HG03097 (cell line): ENCODE results near the gene OR4P4.

Experiments
- ATAC-seq: cut with Tn5 transposase; IDR thresholded peaks from one replicate; pipeline ENCODE4 v1.9.1; 2021; ENCODE audit not compliant: unreplicated experiment, low FRiP score

The OR4P4 gene

DNA sequence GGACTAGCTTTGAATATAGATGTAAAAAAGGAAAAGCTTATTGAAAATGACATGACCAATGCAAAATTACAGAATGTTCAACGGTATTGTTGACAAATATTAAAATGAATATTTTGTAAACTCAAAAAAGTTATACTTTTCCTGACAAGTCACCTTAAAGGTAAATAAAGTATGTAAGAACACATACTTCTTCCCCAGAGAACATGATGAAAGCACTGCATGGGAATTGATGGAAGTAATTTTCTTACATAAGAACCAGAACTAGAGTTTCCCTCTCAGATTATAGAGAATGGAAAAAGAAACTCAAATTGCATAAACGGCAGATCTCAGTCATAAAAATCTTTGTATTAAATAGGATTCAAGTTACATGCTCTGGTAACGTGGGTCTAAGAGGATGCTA lies at the start of gene OR4P4:
OR4P4 (plus strand) TSS at position 301 of the 400 bp plus-strand sequence.
- no peak for ATAC-seq

DNA sequence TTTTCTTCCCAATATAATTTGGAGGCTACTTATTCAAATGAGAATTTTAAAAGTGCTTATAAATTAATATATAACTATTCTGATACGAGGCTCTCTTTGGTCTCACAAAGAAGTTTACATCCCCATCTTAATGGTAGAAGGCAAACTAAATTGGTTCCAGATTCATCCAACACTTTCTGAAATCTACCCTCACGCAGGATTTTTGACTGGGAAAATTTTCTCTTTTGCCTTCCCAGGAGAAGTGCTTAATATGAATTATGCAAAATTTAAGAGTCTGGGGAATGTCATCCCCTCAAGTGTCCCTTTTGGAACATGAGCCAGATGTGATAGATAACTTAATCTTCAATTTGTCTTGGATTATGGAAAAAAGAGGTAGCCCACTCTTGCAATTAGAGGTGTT lies 27.4 kb upstream of the OR4P4 start, which contains the start of gene OR4C11:
OR4C11 (minus strand) TSS at position 101 of the 400 bp plus-strand sequence. CDS start 3,272 bp downstream, outside the sequence.
- ATAC-seq = no peak

DNA sequence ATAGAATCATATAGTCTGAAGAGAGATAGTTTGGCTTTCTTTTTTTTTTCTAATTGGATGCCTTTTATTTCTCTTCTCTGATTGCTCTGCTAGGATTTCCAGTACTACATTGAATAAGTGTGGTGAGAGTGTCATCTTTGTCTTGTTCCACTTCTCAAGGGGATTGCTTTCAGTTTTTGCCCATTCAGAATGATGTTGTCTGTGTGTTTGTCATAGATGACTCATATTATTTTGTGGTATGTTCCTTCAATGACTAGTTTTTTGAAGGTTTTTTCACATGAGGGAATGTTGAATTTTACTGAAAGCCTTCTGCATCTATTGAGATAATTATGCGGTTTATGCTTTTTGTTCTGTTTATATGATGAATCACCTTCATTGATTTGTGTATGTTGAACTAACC lies 10.4 kb upstream of the OR4P4 start:
- ATAC-seq = no peak

DNA sequence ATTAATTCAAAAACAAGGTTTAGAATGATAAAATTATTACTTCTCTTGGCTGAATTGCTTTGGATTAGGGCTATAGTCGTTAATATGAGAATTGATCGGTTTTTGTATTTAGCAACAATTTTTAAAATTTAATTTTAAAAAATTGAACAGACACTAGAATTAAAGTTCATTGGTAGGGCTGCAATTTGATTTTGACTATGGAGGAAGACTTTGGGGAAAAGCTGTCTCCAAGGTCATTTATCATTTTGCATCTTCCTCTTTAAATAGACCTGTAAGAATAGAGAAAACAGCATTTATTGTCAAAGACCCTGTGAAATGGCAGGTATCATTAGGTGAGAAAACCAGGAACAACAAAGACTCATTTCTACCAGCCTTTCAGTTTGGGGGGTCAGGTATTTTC lies 13.1 kb downstream of the OR4P4 start, which contains the start of gene OR4S2:
OR4S2 (plus strand) TSS at position 301 of the 400 bp plus-strand sequence. CDS start 2,577 bp downstream, outside the sequence.
- no peak for ATAC-seq

DNA sequence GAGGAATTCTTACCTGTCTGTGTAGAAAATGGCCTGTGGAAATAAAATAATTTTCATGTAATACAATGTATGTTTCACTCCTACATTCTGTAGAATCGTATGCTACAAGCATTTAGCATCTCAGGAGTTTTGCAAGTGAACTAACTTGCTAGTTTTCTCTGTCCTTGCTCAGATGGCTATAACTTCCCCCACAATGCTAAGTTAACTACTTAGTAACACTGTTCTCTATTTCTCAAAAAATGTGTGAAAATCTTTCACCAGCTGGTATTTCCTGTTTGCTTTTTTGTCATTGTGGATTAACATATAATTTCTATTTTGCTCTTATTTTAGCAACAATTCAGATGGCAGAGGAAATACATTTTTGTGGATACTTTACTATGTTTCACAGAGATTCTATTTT lies 17.6 kb downstream of the OR4P4 start:
- no peak for ATAC-seq

DNA sequence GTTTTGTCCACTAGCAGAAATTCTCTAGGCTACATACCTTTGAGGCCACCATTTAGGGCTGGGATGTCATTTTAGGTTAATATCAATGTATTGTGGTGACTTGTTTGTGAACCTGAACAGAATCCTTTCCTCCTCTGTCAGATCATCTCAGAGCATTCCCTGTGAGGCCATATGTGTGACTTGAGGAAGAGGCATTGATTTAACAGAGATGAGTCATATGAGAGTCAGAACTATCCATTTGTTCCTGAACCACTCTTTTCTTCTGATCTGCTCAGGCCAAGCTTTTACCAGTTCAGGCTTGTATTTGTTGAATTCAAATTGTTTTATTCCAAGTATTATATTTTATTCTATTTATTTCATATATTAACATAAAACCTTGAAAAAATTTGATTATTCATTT lies 20.2 kb downstream of the OR4P4 start:
- ATAC-seq = no peak

DNA sequence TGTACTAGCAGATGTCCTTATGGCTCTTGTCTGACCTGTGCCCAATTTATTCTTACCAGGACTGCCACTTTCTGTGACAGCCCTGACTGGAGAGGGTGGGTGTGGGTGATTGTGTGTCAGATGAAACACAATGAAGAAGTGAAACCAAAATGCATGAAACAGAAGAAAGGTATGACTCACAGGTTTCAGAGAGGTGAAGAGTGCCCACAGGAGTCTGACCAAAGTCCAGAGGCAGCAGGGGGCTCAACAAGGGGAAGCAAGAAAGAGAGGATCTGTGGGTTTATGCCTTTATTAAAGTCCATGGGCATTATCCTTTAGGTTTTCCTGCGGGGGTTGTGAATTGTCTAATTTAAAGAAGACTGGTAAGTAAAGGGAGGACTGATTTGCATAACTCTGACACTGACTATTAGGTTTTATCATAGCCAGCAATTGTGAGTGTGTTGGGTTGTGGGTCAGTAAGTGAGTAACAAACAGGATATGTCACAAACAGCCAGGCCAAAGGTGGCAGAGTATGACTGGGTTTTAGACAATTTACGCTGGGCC lies 23.2 kb downstream of the OR4P4 start:
- peak; percentile 98 for ATAC-seq

DNA sequence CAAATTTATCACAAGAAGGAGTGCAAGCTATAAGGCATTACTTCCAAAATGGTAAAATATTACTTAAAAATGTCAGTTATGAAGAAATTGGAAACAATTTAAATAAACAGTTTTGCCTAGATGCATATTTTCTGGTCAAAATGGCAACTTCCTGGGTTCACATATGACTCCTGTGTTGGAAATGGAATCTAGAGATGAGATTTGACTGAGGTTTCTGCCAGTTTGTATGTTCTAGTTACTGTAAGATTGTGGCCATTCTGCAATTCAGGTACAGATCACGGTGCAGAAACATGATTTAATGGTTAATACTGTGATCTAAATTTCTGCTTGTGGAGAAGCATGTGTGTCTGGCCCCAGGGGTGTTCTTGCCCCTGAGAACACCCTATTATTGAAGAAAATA lies 23.7 kb downstream of the OR4P4 start:
- peak; percentile 37 for ATAC-seq

DNA sequence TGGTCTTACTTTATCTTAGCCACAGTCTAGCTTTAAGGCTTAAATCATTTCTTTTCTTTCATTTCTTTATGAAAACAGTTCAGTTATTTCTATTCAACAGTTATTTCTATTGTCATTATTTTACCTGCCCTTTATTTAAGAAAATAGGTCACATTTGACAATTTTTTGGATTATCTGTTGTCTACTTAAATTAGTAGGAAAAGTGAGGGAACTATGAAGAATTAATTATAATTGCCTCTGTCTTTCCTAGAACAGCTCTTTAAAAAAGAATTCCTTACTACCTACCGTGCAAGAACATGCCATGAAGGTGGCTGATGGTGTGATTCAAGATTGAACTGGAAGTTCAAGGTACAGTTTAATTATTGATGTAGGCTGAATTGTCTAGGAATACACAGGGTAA lies 27.0 kb downstream of the OR4P4 start, which contains the start of gene OR4C6:
OR4C6 (plus strand) TSS at position 301 of the 400 bp plus-strand sequence. CDS start 2,966 bp downstream, outside the sequence.
- no peak for ATAC-seq

DNA sequence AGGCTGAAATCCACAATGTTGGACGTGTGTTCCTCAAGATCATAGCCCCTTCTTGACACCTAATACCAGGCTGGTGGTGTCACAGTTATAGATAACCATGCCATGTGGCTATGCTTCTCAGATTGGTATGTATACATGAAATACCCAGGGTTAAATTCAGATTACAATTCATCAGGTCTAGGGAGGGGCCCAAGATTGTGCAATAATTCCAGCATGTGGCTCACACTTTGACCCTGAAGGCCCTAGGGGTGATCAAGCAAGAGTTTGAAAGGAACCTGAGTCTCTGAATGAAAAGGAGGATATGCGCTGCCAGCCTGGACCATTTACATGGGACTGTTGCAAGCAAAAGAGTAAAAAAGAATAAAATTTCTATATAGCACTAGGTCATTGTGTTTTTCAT lies 34.5 kb downstream of the OR4P4 start:
- ATAC-seq = no peak

DNA sequence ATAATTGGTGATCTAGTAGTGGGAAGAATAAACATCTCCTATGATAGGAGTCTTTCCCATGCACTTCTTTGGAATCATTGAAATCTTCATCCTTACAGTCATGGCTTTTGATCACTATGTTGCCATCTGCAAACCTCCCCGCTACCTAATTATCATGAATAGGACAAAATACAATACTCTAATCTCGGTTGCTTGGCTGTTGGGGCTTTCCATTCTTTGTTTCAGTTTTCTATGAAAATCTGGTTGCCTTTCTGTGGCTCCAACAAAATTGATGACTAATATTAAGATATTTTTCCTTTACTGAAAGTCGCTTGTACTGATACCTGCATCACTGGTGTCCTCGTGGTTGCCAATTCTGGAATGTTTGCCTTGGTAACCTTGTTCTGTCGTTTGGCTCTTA lies 38.9 kb downstream of the OR4P4 start:
- no peak for ATAC-seq
